ENCODE data around the gene IMPACT. TPM values are rescaled to one million over a fixed set of nuclear protein-coding genes. Genes with fewer than 3 reads are reported as not detected.

The IMPACT gene
- total RNA-seq, 1 experiment from 2014 or later = 88.3 TPM

DNA sequence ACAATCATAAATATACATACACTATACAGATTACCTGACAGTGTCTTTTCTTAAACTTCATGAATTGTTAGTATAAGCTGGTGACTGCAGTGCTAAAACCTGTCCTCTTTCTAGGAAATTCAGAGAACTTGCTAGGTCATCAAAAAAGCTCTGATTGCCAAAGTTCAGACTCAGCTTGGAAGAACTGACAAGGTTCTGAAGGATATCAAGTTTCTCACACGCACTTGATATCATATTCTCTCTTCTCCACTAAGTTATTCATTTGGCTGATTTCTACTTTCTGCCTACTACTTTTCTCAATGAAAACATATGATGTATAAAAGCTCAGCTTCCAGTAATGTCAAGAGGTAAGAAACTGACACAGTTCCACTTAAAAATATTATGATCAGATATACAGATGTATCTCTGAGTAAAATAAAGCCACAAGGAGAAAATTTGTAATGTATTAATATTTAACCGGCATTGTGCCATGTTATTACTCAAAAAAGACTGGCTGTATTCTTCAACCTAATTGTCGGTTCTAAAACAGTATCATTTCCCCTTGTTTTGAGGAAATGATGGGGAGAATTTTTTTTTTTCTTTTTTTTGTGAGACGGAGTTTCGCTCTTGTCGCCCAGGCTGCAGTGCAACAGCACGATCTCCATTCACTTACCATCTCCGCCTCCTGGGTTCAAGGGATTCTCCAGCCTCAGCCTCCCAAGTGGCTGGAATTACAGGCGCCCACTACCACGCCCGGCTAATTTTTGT lies 31.2 kb upstream of the IMPACT start:
- intact Hi-C loops (cut with micrococcal nuclease) = loop anchor here (5.0 kb wide), 1 partner anchor 957 kb away; the partner anchor contains the start of gene ZNF521
- peaks cover 8% of the 10 kb centered on the region for H3K4me1 Mint-ChIP-seq (ENCODE audit: insufficient read depth, unreplicated experiment)
- no peak overlapping the region for H3K4me3 Mint-ChIP-seq (ENCODE audit: unreplicated experiment)
- BruUV-seq (replicated peaks) = no TSS peak
- no peaks in the 10 kb centered on the region for H3K9me3 Mint-ChIP-seq (ENCODE audit: unreplicated experiment)
- H3K27me3 Mint-ChIP-seq (ENCODE audit: insufficient read depth, unreplicated experiment) = no peaks in the 10 kb centered on the region
- TF ChIP-seq, protein P1, sequence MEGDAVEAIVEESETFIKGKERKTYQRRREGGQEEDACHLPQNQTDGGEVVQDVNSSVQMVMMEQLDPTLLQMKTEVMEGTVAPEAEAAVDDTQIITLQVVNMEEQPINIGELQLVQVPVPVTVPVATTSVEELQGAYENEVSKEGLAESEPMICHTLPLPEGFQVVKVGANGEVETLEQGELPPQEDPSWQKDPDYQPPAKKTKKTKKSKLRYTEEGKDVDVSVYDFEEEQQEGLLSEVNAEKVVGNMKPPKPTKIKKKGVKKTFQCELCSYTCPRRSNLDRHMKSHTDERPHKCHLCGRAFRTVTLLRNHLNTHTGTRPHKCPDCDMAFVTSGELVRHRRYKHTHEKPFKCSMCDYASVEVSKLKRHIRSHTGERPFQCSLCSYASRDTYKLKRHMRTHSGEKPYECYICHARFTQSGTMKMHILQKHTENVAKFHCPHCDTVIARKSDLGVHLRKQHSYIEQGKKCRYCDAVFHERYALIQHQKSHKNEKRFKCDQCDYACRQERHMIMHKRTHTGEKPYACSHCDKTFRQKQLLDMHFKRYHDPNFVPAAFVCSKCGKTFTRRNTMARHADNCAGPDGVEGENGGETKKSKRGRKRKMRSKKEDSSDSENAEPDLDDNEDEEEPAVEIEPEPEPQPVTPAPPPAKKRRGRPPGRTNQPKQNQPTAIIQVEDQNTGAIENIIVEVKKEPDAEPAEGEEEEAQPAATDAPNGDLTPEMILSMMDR (IDR thresholded peaks at IDR 0.05; ENCODE audit: unreplicated experiment) = no peak
- CTCF ChIA-PET = interaction anchor here (0.8 to 3.5 kb wide), 2 partner anchors 35 to 94 kb away, joined by 3 to 20 read pairs; no protein-coding TSS in a partner anchor
- POLR2A ChIA-PET = no interaction called here
- peak; percentile 39 for DNase-seq (ENCODE audit: unreplicated experiment)
- H3K27ac Mint-ChIP-seq (ENCODE audit: low read depth, unreplicated experiment) = no peak overlapping the region
- H3K36me3 Mint-ChIP-seq (ENCODE audit: insufficient read depth, unreplicated experiment) = no peaks in the 10 kb centered on the region

DNA sequence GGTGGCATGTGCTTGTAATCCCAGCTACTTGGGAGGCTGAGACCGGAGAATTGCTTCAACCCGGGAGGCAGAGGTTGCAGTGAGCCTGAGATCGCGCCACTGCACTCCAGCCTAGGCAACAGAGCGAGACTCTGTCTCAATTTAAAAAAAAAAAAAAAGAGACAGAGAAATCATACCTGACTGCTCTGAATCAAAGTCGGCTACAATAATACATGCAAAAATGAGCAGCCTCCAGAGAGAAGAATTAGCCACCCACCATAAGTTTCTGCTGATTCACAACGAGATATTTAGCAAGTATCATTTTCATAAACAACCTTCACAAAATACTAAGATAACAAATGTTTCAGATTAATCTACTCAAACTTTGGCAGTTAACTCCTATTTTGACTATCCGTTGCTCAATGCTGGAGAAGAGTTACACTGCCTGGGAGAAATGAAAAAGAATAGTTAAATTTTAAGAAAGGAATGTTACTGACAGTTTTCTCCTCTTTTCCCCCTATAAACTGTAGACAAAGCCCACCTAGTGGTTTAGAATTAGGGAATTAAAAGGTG lies 30.3 kb upstream of the IMPACT start:
- no peaks in the 10 kb centered on the region for H3K36me3 Mint-ChIP-seq (ENCODE audit: insufficient read depth, unreplicated experiment)
- H3K9me3 Mint-ChIP-seq (ENCODE audit: unreplicated experiment) = no peaks in the 10 kb centered on the region
- ChIA-PET POLR2A (interaction anchor here (0.7 to 3.9 kb wide), 6 partner anchors 9 to 134 kb away, joined by 3 to 103 read pairs (median 4); partner anchors contain the start of gene IMPACT), CTCF (interaction anchor here (0.9 to 3.3 kb wide), 2 partner anchors 16 to 36 kb away, joined by 5 to 20 read pairs; no protein-coding TSS in a partner anchor)
- TF ChIP-seq, protein P1 (IDR thresholded peaks at IDR 0.05; ENCODE audit: unreplicated experiment) = no peak
- intact Hi-C loops (cut with micrococcal nuclease) = loop anchor here (5.0 kb wide), 1 partner anchor 956 kb away; the partner anchor contains the start of gene ZNF521
- H3K27ac Mint-ChIP-seq (ENCODE audit: low read depth, unreplicated experiment) = no peak overlapping the region
- no peaks in the 10 kb centered on the region for H3K27me3 Mint-ChIP-seq (ENCODE audit: insufficient read depth, unreplicated experiment)
- no TSS peak for BruUV-seq (replicated peaks)
- DNase-seq (ENCODE audit: unreplicated experiment) = peak; percentile 21
- H3K4me1 Mint-ChIP-seq (ENCODE audit: insufficient read depth, unreplicated experiment) = peaks cover 8% of the 10 kb centered on the region
- H3K4me3 Mint-ChIP-seq (ENCODE audit: unreplicated experiment) = peak overlapping the region; percentile 77

DNA sequence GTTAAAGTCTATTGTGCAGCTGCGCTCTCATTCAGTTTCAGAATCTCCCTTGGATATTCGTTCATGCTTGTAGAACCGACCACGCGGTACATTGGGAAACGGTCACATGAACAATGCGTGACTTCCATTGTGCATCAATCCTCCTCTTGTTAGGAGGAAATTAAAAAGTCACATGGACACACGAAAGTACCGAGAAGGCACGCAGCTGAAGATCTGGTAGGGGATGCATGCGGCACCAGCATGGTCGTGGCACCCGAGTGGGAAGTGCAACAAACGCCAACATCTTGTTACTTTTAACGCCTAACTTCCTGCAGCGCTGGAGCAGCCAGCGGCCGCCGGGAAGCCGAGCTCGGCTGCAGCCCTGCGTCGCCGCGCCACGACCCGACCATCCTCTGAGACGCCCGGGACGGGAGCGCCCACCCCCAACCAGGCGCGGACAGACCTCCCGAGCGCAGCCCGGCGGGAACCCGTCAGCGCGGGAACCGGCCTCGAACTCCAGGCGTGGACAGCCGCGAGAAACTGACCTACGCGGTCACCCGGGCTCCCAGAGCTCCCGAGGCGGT lies 29.3 kb upstream of the IMPACT start:
- no peaks in the 10 kb centered on the region for H3K36me3 Mint-ChIP-seq (ENCODE audit: insufficient read depth, unreplicated experiment)
- BruUV-seq (replicated peaks) = no TSS peak
- intact Hi-C loops (cut with micrococcal nuclease) = loop anchor here (5.0 kb wide), 1 partner anchor 955 kb away; the partner anchor contains the start of gene ZNF521
- POLR2A ChIA-PET = interaction anchor here (0.6 to 3.9 kb wide), 26 partner anchors 8 to 1859 kb away, joined by 3 to 103 read pairs (median 4); partner anchors contain the start of genes CABYR and IMPACT
- H3K9me3 Mint-ChIP-seq (ENCODE audit: unreplicated experiment) = no peaks in the 10 kb centered on the region
- TF ChIP-seq, protein P1 (IDR thresholded peaks at IDR 0.05; ENCODE audit: unreplicated experiment) = no peak
- H3K4me3 Mint-ChIP-seq (ENCODE audit: unreplicated experiment) = peak overlapping the region; percentile 77
- no peaks in the 10 kb centered on the region for H3K27me3 Mint-ChIP-seq (ENCODE audit: insufficient read depth, unreplicated experiment)
- H3K4me1 Mint-ChIP-seq (ENCODE audit: insufficient read depth, unreplicated experiment) = peaks cover 8% of the 10 kb centered on the region
- CTCF ChIA-PET = interaction anchor here (0.7 to 3.3 kb wide), 10 partner anchors 8 to 434 kb away, joined by 3 to 20 read pairs (median 4); no protein-coding TSS in a partner anchor
- DNase-seq (ENCODE audit: unreplicated experiment) = peak; percentile 81
- H3K27ac Mint-ChIP-seq (ENCODE audit: low read depth, unreplicated experiment) = peak overlapping the region; percentile 88
